GM19438 (cell line): ENCODE measurements around the gene SIRPD.

Experiments
- ATAC-seq: cut with Tn5 transposase; IDR thresholded peaks from one replicate; pipeline ENCODE4 v1.9.1; 2021; ENCODE audit warnings: low read depth; ENCODE audit not compliant: unreplicated experiment

Gene SIRPD

GRCh38 chr20:1538655-1539054 lies 18.9 kb downstream of the SIRPD start:
- no peak for ATAC-seq

- ATAC-seq = no peak
Measured at GRCh38 chr20:1537731-1538058, 19.8 kb downstream of the SIRPD start.

- ATAC-seq = no peak
Measured at GRCh38 chr20:1536893-1537730, 20.4 kb downstream of the SIRPD start.

GRCh38 chr20:1535420-1536175 lies 21.9 kb downstream of the SIRPD start:
- peak; percentile 88 for ATAC-seq

GRCh38 chr20:1534526-1534925 lies 23.0 kb downstream of the SIRPD start:
- ATAC-seq = no peak

GRCh38 chr20:1533059-1533458 lies 24.4 kb downstream of the SIRPD start:
- no peak for ATAC-seq

- no peak for ATAC-seq
Measured at GRCh38 chr20:1528811-1529210, 28.7 kb downstream of the SIRPD start.

- no peak for ATAC-seq
Measured at GRCh38 chr20:1527923-1528322, 29.6 kb downstream of the SIRPD start.

- no peak for ATAC-seq
Measured at GRCh38 chr20:1526896-1527295, 30.6 kb downstream of the SIRPD start.

GRCh38 chr20:1526310-1526709 lies 31.2 kb downstream of the SIRPD start:
- no peak for ATAC-seq

- no peak for ATAC-seq
Measured at GRCh38 chr20:1524004-1524403, 33.5 kb downstream of the SIRPD start.

GRCh38 chr20:1517010-1517409 lies 40.5 kb downstream of the SIRPD start:
- no peak for ATAC-seq

- ATAC-seq = no peak
Measured at GRCh38 chr20:1513801-1514200, 43.7 kb downstream of the SIRPD start.

GRCh38 chr20:1509237-1509636 lies 48.3 kb downstream of the SIRPD start:
- ATAC-seq = no peak

- ATAC-seq = no peak
Measured at GRCh38 chr20:1508574-1508973, 48.9 kb downstream of the SIRPD start.

- no peak for ATAC-seq
Measured at GRCh38 chr20:1507276-1507675, 50.2 kb downstream of the SIRPD start.

- no peak for ATAC-seq
Measured at GRCh38 chr20:1505871-1506270, 51.6 kb downstream of the SIRPD start.

- no peak for ATAC-seq
Measured at GRCh38 chr20:1505361-1505760, 52.1 kb downstream of the SIRPD start.

- ATAC-seq = peak; percentile 97
Measured at GRCh38 chr20:1503564-1504227, 53.8 kb downstream of the SIRPD start.

- no peak for ATAC-seq
Measured at GRCh38 chr20:1500496-1500895, 57.0 kb downstream of the SIRPD start.
